ENCODE data around the gene DDI2.

The DDI2 gene

GRCh38 chr1:15704526-15705183, 87.4 kb downstream of the DDI2 start:
- no peak for DNase-seq

GRCh38 chr1:15705184-15705566, 87.9 kb downstream of the DDI2 start:
- no peak for DNase-seq

- no peak for DNase-seq
These were observed 89.5 kb downstream of the DDI2 start for GRCh38 chr1:15706751-15707150.

- DNase-seq, result peak; percentile 13 to 23
These were observed 90.1 kb downstream of the DDI2 start for GRCh38 chr1:15707239-15707925.

GRCh38 chr1:15708486-15709137, 91.4 kb downstream of the DDI2 start:
- no peak for DNase-seq

GRCh38 chr1:15709226-15709625, 92.0 kb downstream of the DDI2 start:
- no peak for DNase-seq

- DNase-seq, result no peak
These were observed 94.9 kb downstream of the DDI2 start for GRCh38 chr1:15712168-15712567.

GRCh38 chr1:15714406-15715136, 97.3 kb downstream of the DDI2 start:
- no peak for DNase-seq

- DNase-seq, result no peak
These were observed 100.3 kb downstream of the DDI2 start for GRCh38 chr1:15717418-15718125.

- DNase-seq, result no peak
These were observed 100.9 kb downstream of the DDI2 start for GRCh38 chr1:15718199-15718601.

Data from inflammatory macrophage treated with lipopolysaccharide for 1 hour (primary cell).